Renal cortex interstitium (tissue), 11 donors: ENCODE data around the gene SH3RF3. TPM values are rescaled to one million over a fixed set of nuclear protein-coding genes. Genes with fewer than 3 reads are reported as not detected.

ENCODE experiments used
- DNase-seq, 11 donors: peaks; one replicate each; pipeline ENCODE4 v3.0.0-alpha.2; 2013; ENCODE audit warnings: low read depth in 9 of 11, low spot score in 4 of 11; ENCODE audit errors: extremely low read depth in 1 of 11
- polyA plus RNA-seq, 3 donors: library from polyadenylated mRNA; unstranded; fragments of 120-200 nt; gene quantifications; one replicate each; pipeline ENCODE4 v1.2.1, GENCODE V29; 2013; ENCODE audit not compliant: insufficient read length in 3 of 3

Gene SH3RF3
- polyA plus RNA-seq, 3 donors: 4.2 to 5.8 (median 5.2) TPM

DNA sequence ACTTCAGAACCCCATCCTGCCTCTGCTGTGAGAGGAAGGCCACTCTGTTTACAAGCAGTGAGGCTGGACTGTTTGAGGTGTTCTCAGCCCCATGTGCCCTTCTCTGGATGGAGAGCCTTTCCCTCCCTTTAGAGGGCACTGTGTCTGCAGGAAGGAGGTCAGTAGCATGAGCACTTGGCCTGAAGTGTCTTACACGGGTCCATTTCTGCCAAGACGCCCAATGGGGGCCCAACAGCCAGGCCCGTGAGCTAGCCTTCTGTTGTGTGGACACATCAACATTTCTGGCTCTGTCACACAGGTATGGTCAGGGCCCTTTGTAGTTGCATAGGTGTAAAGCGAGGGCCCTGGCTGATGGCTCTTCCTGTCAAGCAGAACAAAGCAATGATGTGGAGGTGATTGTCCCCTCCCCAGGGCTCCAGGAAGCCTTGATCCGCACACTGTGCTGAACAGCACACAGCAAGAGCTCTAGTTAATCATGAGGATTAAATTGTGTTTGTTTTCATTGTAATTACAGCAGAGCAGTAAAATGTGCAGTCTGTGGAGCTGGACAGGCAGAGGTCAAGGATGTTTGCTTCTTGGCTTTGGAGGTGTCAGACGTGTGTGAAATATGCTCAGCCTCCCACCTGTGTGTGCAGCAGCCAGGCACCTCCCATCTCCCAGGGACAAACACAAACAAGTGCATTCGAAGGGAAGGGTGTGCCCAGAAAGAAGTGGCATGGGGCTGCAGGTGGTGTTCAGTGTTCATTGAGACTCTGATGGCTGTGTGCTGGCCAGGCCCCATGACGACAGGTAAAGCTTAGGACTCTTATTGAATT, 132.1 kb downstream of the SH3RF3 start:
- DNase-seq: peak in 1 of 11 donors; percentile 63

DNA sequence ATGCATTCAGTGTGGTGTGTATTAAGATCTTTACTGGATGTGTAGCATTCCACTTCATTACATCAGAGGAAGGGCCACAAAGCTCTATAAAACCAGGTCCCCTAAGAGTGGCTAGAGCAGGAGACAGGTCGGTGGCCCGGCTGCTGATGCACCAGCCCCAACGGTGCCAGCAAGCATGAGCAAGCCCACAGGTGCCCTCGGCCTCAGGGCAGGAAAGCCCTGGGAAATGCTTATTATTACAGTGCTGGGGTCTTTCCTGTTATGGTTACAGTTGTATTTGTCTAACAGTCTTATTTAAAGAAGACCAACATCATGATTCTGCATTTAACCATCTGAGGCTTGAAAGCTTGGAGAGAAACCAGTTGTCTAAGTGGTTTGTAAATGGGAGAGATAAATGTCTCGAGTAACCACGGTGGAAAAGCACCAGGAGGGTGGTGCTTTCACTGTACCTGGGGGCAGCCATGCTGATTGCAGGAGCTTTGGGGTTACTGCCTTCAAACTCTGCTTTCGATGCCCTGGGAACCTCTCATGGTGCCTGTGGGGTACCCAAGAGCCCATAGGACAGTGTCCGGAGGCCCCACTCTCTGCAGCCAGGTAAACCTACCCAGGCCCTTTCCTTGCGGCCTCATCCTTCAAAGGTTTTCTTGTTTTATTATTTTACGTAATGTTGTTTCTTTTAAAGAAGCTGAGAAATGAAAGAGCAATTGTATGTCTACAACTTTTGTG, 133.1 kb downstream of the SH3RF3 start:
- no peak for DNase-seq

DNA sequence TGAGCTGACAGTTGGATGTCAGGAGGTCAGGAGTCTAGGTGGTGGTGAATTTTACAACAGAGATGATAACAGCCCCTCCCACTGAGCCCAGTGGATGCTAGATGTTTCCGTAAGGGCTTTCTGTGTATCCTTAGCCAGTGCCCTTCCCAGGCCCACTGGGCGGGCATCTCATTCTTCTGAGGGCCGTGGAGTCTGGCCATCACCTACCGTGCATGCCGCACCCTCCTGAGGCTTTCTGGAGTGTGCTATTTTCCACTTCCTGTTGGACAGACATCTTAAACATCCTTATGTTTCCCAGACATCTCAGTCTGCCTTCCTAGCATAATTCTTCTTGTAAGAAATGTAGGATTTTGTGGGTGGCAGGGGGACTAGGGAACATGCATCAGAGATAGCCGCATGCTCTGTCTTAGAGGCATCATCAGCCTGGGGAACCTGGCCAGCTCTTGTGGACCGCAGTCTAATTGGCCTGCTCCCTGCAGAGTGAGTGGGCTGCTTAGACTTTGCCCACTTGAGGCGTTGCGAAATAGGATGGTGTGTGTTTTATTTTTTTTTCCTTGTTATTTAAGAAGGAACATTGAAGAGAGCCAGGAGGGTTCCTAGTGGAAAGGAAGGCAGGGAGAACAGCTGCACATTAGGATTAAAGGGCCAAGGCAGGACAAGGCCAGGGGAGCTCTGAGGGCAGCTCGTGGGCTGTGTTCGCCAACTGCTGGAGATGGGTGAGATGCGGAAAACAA, 135.8 kb downstream of the SH3RF3 start:
- no peak for DNase-seq

DNA sequence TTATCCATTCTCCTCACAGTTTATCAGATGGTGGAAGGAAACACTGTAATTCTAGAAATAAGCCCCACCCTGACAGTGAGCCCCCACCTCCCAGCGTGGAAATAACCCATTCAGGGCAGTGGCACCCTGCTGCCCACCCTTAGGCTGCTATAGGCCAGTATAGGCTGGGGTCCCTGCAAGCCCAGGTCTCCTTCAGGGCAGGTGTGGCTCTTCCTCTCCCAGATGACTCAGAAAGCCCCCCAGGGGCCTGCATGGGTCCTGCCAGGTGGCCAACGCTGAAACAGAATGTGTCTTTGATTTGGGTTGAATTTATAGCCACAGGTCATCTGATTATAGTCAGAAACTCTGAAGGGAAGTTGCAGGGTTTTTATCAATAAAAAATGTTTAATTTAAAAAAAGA, 136.4 kb downstream of the SH3RF3 start:
- DNase-seq: no peak

DNA sequence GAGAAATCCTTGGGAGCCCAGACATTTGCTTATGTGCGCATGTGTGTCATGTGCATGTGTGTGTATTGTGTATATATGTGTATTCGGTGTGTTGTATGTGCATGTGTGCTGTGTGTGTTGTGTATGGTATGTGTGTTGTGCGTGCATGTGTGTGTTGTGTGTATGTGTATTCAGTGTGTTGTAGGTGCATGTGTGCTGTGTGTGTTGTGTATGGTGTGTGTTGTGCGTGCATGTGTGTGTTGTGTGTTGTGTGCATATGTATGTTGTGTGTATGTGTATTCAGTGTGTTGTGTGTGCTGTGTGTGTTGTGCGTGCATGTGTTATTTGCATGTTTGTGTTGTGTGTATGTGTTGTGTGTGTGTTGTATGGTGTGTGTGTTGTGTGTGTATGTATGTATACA, 136.9 kb downstream of the SH3RF3 start:
- DNase-seq: no peak

DNA sequence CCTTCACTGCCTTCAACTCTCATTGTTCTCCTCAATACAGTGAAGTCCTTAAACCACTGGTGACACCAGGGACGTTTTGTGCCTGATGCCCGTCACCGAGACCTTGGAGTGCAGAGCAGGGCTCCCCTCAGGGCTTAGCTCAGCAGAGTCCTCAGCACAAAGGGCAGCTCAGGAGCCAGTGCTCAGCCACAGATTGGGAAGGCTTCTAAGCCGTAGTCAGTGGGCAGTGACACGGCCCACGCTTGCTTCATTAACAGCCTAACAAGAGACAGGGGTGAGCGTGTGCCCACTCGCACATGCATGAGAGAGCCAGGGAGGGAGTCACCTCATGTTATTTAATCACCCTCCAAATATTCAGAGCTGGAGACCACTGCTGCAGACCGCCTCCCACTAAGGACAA, 137.5 kb downstream of the SH3RF3 start:
- no peak for DNase-seq

DNA sequence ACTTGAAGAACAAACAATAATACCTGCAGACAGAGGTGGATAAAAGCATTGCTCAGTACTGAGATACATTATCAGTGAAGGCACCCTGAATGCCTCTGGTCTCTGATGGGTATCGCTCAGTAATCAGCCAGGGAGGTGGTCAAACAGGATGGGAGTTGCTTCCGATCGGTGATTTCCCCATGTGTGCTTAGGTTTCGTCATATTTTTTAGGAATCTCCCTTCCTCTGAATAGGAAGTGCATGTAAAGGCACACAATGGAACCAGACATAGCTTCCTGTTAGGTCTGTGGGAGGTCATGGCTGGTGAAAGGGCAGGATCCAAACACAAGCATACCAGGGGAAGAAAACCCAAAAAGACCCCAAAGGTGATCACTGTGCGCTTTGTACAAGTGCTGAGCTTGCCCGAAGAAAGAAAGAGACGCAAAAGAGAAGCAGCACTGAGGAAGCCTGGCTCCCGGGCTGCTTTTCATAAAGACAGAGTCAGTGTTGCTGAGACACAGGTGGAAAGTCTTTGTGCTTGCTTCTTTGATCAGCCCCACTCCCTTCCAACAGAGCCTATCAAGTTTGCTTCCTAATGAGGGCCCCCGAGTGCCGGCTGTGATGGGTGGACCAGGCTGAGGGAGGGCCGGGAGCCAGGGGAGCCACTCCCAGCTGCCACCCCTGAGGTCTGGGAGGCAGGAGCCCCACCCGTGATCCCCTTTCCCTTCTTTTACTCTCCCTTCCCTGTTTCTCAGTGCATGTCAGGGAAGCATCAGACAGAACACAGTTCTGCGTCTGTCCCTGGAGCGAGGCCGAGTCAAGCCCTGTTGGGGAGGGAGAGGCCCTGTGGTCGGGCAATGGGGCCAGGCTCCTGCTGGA, 138.2 kb downstream of the SH3RF3 start:
- DNase-seq: no peak

DNA sequence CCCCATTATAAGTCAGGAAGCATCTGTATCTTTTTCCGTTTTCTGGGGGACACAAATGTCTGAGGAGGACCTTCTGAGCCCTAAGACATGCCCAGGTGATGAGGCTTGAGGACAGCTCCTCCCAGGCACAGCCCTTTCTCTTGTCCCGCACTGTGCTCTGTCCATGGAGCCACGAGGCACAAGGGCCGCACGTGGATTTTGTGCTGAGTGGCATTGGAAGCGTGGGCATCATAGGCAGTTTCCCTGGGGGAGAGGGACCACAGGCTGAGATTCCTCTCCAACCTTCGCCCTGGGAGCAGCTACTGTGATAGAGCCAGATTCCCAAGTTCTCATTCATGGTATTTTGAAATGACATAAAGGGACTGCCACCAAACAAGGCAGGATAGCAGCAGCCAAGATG, 139.9 kb downstream of the SH3RF3 start:
- DNase-seq: no peak

DNA sequence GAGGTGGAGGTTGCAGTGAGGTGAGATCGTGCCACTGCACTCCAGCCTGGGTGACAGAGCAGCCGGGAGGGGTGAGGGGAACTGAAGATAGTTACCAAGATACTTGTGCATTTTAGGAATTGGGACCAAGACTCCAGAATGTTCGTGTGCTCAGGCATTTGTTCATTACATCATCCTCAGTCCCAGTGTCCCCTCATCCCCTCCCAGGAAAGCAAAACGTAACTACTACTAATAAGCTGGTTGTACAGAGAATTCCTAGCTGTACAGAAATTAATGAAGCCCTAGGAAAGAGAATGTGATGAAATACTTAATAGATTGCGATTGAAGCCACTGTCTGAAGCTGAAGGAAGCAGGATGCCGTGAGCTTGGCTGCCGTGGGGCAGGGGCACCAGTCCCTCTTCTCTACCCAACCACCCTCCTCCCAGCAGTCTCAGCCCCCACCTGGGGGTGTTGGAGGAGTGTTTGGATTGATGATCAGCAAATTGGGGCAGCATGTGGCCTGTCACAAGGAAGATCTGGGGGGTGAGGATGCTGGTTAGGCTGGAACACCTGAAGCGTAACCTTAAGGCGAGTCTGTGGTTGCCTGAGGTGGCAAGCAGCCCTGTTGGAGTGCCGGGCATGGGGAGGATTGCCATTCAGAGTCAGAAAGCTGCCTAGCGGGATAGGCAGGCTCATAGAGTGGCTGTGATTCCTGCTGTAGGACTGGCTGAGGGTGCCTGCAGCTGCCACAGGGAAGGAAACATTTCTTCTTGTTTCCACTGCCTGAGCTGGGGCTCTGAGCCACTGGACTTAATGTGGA, 140.9 kb downstream of the SH3RF3 start:
- no peak for DNase-seq

DNA sequence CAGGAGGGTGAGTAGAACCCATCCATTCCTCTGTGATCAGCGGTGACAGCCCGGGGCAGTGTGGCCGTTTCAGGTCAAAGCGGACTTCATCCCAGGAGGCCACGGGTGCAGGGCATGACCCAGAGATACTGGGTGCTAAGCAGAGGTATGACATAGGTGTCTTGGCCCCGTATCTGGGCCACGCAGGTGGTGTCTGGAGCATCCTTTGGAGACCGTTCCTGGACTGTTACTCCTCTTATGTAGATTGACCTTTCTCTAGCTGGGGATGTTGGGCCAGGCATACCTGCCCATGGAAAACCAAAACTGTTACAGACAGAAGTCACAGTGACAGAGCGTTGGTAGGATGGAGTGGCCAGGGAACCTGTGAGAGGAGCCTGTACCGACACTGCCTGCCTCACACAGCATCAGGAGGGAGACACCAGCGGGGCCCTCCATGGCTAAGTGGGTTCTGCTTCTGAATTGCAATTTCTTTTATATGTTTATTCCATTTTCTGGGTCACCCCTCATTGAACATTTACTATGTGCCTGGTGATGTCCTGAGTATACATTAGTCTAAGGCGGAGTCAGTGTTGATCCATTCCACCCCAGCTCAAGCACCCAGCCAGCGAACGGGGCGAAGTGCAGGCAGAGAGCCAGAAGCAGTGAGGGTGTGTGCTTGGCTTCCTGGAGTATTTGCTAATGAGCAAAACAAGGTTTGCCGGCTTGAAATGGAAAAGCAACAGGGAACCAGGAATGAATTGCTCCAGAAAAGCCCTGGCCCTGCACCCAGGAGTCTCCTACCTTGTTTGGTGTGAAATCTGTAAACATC, 141.7 kb downstream of the SH3RF3 start:
- no peak for DNase-seq

DNA sequence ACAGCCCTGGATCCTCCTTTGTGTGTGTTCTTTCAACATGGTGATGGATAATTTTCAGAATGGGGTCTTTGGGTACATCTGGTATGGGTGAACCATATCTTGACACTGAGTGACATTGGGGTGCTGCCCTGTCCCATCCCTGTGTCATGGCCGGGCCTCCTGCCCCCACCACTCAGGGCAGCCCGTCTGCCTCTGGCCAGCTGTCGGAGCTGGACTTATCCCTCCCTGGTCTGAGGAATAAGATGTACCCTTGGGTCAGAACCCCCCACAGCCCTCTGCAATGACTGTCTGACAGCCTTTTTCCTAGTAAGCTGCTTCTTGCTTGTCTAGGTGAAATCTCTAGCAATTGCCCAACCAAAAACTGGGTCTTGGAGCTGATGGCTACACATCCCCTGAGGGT, 142.9 kb downstream of the SH3RF3 start:
- no peak for DNase-seq

DNA sequence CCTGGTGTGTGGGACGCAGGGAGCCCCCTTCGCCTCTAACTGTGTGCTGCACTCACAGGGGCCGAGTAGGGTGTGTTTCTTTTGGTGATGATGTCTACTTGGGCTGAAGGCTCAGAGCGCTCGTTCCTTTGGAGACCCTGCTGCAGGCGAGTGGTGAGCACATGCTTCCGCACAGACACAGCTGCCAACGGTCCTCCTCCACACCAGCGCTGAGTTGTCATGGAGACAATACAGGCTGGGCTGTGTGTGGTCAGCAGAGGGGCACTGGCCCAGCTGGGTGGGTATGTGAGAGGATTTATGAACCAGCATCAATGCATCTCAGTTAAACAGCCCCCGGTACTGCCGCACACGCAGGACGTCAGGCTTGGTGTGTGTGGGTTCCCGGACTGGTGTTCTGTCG, 143.5 kb downstream of the SH3RF3 start:
- DNase-seq: no peak

DNA sequence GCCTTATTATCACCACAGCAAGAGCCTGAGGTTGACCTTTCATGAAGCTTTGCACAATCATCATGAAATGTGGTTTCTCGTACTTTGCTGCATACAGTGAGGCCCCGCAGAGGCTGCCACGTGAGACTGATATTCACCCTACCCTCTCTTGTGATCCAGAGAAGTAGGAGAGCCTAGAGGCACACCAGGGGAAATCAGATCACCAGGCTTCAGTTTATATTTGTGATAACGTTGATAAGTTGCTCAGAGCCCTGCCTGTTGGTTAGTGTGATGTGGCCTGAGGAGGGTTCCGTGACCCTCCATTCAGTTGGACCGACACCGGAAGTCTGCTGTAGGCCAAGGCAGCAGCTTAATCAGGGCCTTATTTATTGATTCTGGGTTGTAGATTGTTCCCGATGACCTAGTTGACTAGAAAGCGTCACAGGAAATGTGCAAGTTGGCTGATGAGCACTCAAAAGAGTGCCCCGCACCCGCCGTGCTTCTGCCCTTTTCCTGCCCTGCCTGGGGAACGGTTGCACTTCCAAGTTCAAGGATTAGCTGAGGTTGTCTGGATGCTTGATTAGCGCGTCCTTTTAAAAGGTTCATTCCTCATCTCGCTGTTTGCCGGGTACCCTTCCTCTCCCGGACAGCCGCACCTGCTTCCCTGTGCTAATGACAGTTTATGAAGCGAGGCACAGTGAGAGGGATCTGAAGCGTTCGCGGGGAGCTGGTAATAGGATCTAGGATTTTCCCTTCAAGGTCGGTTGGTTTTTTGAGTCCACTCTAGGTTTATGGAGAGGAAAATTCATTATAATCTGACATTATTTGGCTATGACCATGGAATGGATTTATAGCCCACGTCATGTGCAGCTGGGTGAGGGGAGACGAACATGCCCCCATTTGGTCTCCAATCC, 146.4 kb downstream of the SH3RF3 start:
- DNase-seq: peak in 3 of 11 donors; percentile 61 to 79 (median 63)

DNA sequence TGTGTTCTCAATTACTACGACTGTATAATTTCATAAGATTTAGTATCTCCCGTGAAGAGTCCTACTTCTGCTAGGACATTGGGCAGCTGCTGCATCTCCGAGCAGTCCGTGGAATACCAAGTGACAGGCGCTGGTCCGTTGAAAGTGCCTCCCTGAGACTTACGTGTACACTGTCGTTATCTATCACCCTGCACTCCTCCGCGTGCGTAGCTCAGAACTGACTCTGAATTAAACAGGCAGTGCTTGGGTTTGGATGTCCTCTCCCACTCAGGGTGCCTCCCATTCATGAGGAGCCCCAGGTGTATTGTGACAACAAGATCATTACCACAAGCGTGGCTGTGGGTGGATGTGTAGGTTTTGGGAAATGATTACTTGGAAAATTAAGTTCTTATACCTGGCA, 148.4 kb downstream of the SH3RF3 start:
- DNase-seq: no peak

DNA sequence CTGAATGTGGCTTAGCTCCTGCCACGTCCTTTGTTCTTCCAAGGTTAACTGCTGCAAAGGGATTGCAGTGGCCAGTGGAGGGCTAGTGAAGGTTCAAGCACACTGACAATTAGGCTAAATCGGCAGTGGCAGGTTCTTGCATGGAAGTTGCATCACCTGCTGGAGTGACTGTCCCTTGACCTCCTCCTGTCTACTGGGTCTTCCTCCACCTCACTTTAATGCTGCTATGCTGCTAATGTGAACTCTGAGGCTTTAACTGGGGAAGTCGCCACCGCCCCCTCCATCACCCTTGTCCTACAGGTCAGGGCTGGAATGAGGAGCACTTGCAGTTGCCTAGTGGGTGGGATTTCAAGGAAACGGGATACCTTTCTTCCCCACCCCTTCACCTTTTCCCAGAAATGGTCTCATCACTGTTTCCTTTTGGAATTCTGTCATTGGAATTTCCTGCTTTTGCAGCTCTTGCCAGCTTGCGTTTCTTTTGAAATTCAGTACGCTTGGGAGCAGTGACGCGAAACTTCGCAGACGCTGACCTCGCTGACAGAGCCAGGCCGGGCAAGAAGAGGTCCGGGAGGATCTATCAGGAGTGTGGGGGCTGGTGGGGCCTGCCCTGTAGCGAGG, 150.3 kb downstream of the SH3RF3 start:
- DNase-seq: no peak

DNA sequence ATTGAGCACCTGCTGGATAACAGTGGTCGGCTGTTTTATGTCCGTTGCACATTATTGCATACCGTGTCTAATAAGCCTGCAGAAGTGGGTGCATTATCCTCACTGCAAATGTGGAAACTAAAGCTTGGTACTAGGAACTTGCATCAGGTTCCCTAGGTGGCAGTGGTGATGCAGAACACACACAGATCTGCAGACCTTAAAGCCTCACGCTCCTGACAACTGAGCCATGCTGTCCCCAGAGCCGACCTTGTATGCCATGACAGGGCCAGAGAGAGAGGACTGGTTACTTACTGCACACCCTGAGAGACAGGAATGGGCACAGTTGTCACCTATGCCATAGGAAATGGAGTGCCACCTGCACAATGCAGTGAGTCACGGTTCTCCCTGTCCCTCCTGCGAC, 151.8 kb downstream of the SH3RF3 start:
- DNase-seq: no peak
